Hair follicular keratinocyte (primary cell): ENCODE data around the gene DYNLT2B. TPM values are rescaled to one million over a fixed set of nuclear protein-coding genes. Genes with fewer than 3 reads are reported as not detected.

Source experiments
- total RNA-seq: library from RNA; depleted of rRNA; stranded (reverse); fragments of >200 nt; gene quantifications from 2 replicates; pipeline ENCODE4 v1.2.3, GENCODE V29; 2015

DYNLT2B gene
- total RNA-seq: 49.4 and 49.7 TPM in 2 replicates

GRCh38 chr3:196317687-196318467, at the start of gene DYNLT2B:
DYNLT2B (minus strand) TSS chr3:196318240; CDS start chr3:196318152, 88 bp downstream.

GRCh38 chr3:196287440-196288140, 30.4 kb downstream of the DYNLT2B start, which contains the start of gene PCYT1A:
PCYT1A (minus strand) TSS chr3:196287726; CDS start chr3:196270531, 17,195 bp downstream.

Other genes starting within 250 kb of the DYNLT2B start
- 39.5 and 79.1 TPM in 2 replicates for gene TFRC, start 236.2 kb downstream of the DYNLT2B start, total RNA-seq
- not detected in 2 replicates for gene ZDHHC19, start 106.8 kb downstream of the DYNLT2B start, total RNA-seq
- gene SLC51A, start 101.7 kb downstream of the DYNLT2B start, total RNA-seq: not detected in 2 replicates
- gene PCYT1A, start 30.5 kb downstream of the DYNLT2B start, total RNA-seq: 52.6 and 67.2 TPM in 2 replicates
- 2.3 and 4.7 TPM in 2 replicates for gene TM4SF19, start 20.1 kb upstream of the DYNLT2B start, total RNA-seq
- 5.4 and 9.2 TPM in 2 replicates for gene UBXN7, start 114.2 kb upstream of the DYNLT2B start, total RNA-seq
- 9.8 and 12.5 TPM in 2 replicates for gene RNF168, start 185.5 kb upstream of the DYNLT2B start, total RNA-seq
- gene SMCO1, start 197.1 kb upstream of the DYNLT2B start, total RNA-seq: 0.23 TPM in 1 of 2 replicates, not detected in the other